HL-60 (cell line): ENCODE data around the gene INPP5J.

ENCODE experiments used
- CTCF ChIP-seq: IDR thresholded peaks from one replicate; pipeline ENCODE4 v1.5.1; 2011; ENCODE audit warnings: low read length, control low read depth, inconsistent platforms; ENCODE audit not compliant: insufficient read depth
- GABPA ChIP-seq: IDR thresholded peaks from 2 replicates; pipeline ENCODE4 v1.6.1; 2012; ENCODE audit warnings: low read depth
- REST ChIP-seq: IDR thresholded peaks from 2 replicates; pipeline ENCODE4 v1.6.1; 2012; ENCODE audit warnings: low read depth; ENCODE audit not compliant: insufficient replicate concordance

GRCh38 chr22:31143038-31143437, 20.3 kb downstream of the INPP5J start:
- no peak for TF ChIP-seq CTCF
- no peak for TF ChIP-seq GABPA
- TF ChIP-seq REST, result no peak
